GM12892 (cell line): ENCODE measurements around the gene FREM1.

Source experiments
- POLR2A ChIP-seq: IDR thresholded peaks from 2 replicates; pipeline ENCODE4 v1.6.1; 2011; ENCODE audit warnings: low read depth, low read length, control low read depth
- POLR2AphosphoS5 ChIP-seq: IDR thresholded peaks from 2 replicates; pipeline ENCODE4 v1.6.1; 2011; ENCODE audit warnings: low read depth, low read length, control low read depth
- TAF1 ChIP-seq: IDR thresholded peaks from 2 replicates; pipeline ENCODE4 v1.6.1; 2011; ENCODE audit warnings: low read depth, mild to moderate bottlenecking, control low read depth, low read length, borderline replicate concordance

DNA sequence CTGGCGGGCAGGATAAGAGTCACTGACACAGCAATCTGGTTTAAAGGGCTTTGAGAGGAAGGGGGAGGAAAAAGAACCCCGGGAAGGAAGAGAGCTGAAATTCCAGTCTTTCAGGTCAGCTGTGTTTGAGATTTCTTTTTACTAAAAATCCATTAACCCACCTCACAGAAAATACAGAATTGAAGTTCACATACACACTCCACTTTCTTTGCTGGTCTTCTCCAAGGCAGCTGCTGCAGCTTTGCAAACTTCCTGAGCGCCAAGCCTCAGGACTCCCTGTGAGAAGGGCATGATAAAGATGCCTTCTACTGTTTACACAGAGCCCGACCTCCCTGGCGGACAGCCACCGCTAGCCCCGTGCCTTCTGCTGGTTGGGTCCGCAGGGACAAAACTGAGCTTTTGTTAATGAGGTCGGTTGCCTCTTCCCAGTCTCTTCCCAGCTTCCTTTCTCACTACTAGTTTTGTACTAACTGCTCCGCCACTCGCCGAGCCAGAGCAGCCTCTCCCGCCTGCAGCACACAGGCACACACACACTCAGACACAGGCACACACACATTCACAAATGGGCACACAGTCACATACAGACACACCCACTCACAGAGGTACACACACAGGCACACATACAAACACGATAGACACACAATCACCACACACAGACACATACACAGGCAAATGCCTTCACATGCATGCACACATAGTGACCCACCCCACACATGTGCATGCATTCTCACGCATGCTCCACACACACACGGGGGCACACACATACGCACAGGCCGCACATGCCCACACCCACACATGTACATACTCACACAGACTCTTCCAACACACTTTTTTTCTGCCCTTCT is at the start of gene FREM1:
- no peak for TF ChIP-seq POLR2AphosphoS5
- no peak for TF ChIP-seq POLR2A
- TF ChIP-seq TAF1: no peak
